K562 (cell line): ENCODE results near the gene CHD5.

Source experiments
- MEF2A ChIP-seq: IDR thresholded peaks from 2 replicates; pipeline ENCODE4 v1.6.1; 2011; ENCODE audit warnings: low read depth, mild to moderate bottlenecking, low read length, moderate library complexity; ENCODE audit not compliant: control insufficient read depth
- ZNF436 ChIP-seq: fragments of 250-450, 450-650 bp; sonication (Bioruptor Pico); formaldehyde crosslinking; IDR thresholded peaks from 2 replicates; pipeline ENCODE4 v1.7.0; 2020; ENCODE audit warnings: mild to moderate bottlenecking
- TF ChIP-seq, protein P1 (sequence below): sonication (generic); formaldehyde crosslinking; IDR thresholded peaks from 2 replicates; pipeline ENCODE4 v1.9.0; 2022; ENCODE audit warnings: mild to moderate bottlenecking, missing genetic modification reagents
- TF ChIP-seq, protein P2 (sequence below), 3 experiments: IDR thresholded peaks in 2 of 3; conservative IDR thresholded peaks in 1 of 3; 2 replicates each; pipeline ENCODE4 v1.5.1; 2011 to 2012; ENCODE audit warnings: low read length in 3 of 3, mild to moderate bottlenecking in 3 of 3, control low read depth in 2 of 3, improper control_type of control experiment in 1 of 3, inconsistent platforms in 1 of 3, low read depth in 1 of 3, mixed read lengths in 1 of 3, moderate library complexity in 1 of 3; ENCODE audit not compliant: insufficient read depth in 2 of 3

GRCh38 chr1:6165027-6165426 lies 15.1 kb downstream of the CHD5 start:
- TF ChIP-seq, protein P1, sequence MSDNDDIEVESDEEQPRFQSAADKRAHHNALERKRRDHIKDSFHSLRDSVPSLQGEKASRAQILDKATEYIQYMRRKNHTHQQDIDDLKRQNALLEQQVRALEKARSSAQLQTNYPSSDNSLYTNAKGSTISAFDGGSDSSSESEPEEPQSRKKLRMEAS (CRISPR knock-in tag), result no peak
- no peak for TF ChIP-seq MEF2A
- TF ChIP-seq, protein P2, sequence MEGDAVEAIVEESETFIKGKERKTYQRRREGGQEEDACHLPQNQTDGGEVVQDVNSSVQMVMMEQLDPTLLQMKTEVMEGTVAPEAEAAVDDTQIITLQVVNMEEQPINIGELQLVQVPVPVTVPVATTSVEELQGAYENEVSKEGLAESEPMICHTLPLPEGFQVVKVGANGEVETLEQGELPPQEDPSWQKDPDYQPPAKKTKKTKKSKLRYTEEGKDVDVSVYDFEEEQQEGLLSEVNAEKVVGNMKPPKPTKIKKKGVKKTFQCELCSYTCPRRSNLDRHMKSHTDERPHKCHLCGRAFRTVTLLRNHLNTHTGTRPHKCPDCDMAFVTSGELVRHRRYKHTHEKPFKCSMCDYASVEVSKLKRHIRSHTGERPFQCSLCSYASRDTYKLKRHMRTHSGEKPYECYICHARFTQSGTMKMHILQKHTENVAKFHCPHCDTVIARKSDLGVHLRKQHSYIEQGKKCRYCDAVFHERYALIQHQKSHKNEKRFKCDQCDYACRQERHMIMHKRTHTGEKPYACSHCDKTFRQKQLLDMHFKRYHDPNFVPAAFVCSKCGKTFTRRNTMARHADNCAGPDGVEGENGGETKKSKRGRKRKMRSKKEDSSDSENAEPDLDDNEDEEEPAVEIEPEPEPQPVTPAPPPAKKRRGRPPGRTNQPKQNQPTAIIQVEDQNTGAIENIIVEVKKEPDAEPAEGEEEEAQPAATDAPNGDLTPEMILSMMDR (IDR thresholded peaks at IDR 0.05 in 2 of 3, conservative IDR thresholded peaks at IDR 0.05 in 1 of 3; ENCODE audit: insufficient read depth in 2 of 3, low read depth in 1 of 3, low read length in 3 of 3), result no peak
- TF ChIP-seq ZNF436, result no peak
